SK-N-MC (cell line): Measurements from ENCODE around the gene POLDIP2.

Experiments used
- DNase-seq: peaks from one replicate; pipeline ENCODE4 v3.0.0-alpha.2; 2011; ENCODE audit warnings: low read depth, low spot score
- H3K27ac ChIP-seq: fragments of 200-600 bp; sonication (generic); 2 replicates; pipeline ENCODE4 v1.5.1; 2016; ENCODE audit warnings: mixed run types
- H3K36me3 ChIP-seq: fragments of 200-600 bp; sonication (generic); 2 replicates; pipeline ENCODE4 v1.6.1; 2017; ENCODE audit warnings: antibody characterized with exemption, low read length, mixed read lengths; ENCODE audit not compliant: insufficient read depth
- H3K4me3 ChIP-seq: fragments of 200-600 bp; sonication (generic); 2 replicates; pipeline ENCODE4 v1.5.1; 2016
- H3K9ac ChIP-seq: fragments of 200-600 bp; sonication (generic); 2 replicates; pipeline ENCODE4 v1.8.0; 2017; ENCODE audit warnings: mixed run types, mixed read lengths; ENCODE audit not compliant: insufficient read length
- H3K9me3 ChIP-seq: fragments of 200-600 bp; sonication (generic); 2 replicates; pipeline ENCODE4 v1.6.1; 2017; ENCODE audit warnings: low read depth, mild to moderate bottlenecking, antibody characterized with exemption, low read length, moderate library complexity, mixed read lengths
- EZH2 ChIP-seq: fragments of 200-600 bp; sonication (generic); IDR thresholded peaks from one replicate; pipeline ENCODE4 v1.6.1; 2017; ENCODE audit warnings: antibody characterized with exemption
- FOXP2 ChIP-seq: optimal IDR thresholded peaks from 2 replicates; pipeline ENCODE3; 2011; ENCODE audit warnings: mild to moderate bottlenecking, moderate library complexity; ENCODE audit not compliant: insufficient read depth; ENCODE audit errors: extremely low read length, control extremely low read depth
- POLR2AphosphoS5 ChIP-seq: IDR thresholded peaks from 2 replicates; pipeline ENCODE4 v1.6.1; 2012; ENCODE audit warnings: mild to moderate bottlenecking, low read depth, low read length, borderline replicate concordance

The POLDIP2 gene

GRCh38 chr17:28385037-28385400 is 27.7 kb upstream of the POLDIP2 start:
- no peak for DNase-seq
- no peak overlapping the region for H3K9ac ChIP-seq
- no peaks in the 10 kb centered on the region for H3K36me3 ChIP-seq
- no peak overlapping the region for H3K27ac ChIP-seq
- TF ChIP-seq EZH2, result no peak
- TF ChIP-seq FOXP2, result no peak
- TF ChIP-seq POLR2AphosphoS5, result no peak
- no peaks in the 10 kb centered on the region for H3K9me3 ChIP-seq
- H3K4me3 ChIP-seq, result no peak overlapping the region

GRCh38 chr17:28384281-28385036 is 27.1 kb upstream of the POLDIP2 start:
- TF ChIP-seq FOXP2 (no peak), EZH2 (no peak), POLR2AphosphoS5 (no peak)
- DNase-seq, result no peak
- no peaks in the 10 kb centered on the region for H3K36me3 ChIP-seq
- no peak overlapping the region for H3K27ac ChIP-seq
- no peak overlapping the region for H3K9ac ChIP-seq
- peak overlapping the region; percentile 40; the same call in 1 of the 2 replicates for H3K4me3 ChIP-seq
- H3K9me3 ChIP-seq, result no peaks in the 10 kb centered on the region

GRCh38 chr17:28381141-28381825 is 24.0 kb upstream of the POLDIP2 start:
- Histone ChIP-seq H3K27ac (no peak overlapping the region), H3K4me3 (no peak overlapping the region), H3K9me3 (no peaks in the 10 kb centered on the region), H3K36me3 (no peaks in the 10 kb centered on the region), H3K9ac (no peak overlapping the region)
- no peak for DNase-seq
- no peak for TF ChIP-seq POLR2AphosphoS5
- TF ChIP-seq FOXP2, result no peak
- TF ChIP-seq EZH2, result no peak

- no peak for DNase-seq
- Histone ChIP-seq H3K27ac (no peak overlapping the region), H3K9ac (no peak overlapping the region), H3K9me3 (no peaks in the 10 kb centered on the region), H3K36me3 (no peaks in the 10 kb centered on the region), H3K4me3 (no peak overlapping the region)
- TF ChIP-seq EZH2 (no peak), POLR2AphosphoS5 (no peak), FOXP2 (no peak)
These were observed 22.8 kb upstream of the POLDIP2 start for GRCh38 chr17:28379814-28380801.

GRCh38 chr17:28372945-28373274 is 15.6 kb upstream of the POLDIP2 start:
- Histone ChIP-seq H3K9me3 (no peaks in the 10 kb centered on the region), H3K36me3 (no peaks in the 10 kb centered on the region), H3K4me3 (no peak overlapping the region), H3K9ac (no peak overlapping the region), H3K27ac (no peak overlapping the region)
- no peak for DNase-seq
- TF ChIP-seq POLR2AphosphoS5, result no peak

- no peak overlapping the region for H3K9ac ChIP-seq
- DNase-seq, result no peak
- TF ChIP-seq FOXP2, result no peak
- no peak for TF ChIP-seq EZH2
- no peak for TF ChIP-seq POLR2AphosphoS5
- no peak overlapping the region for H3K27ac ChIP-seq
- H3K9me3 ChIP-seq, result no peaks in the 10 kb centered on the region
- H3K36me3 ChIP-seq, result no peaks in the 10 kb centered on the region
- H3K4me3 ChIP-seq, result peak overlapping the region; percentile 74
These were observed 15.0 kb upstream of the POLDIP2 start for GRCh38 chr17:28372203-28372944.

GRCh38 chr17:28371245-28372202 is 14.2 kb upstream of the POLDIP2 start, which contains the start of gene SARM1:
Gene SARM1, plus strand, starts transcription at chr17:28371694. Its CDS starts 339 bp downstream, at chr17:28372033.
- no peak within 1 kb of the TSS for H3K27ac ChIP-seq
- peak within 1 kb of the TSS; percentile 74 for H3K4me3 ChIP-seq
- H3K9me3 ChIP-seq, result no peaks in the 10 kb centered on the region
- peak; percentile 20 for DNase-seq
- H3K36me3 ChIP-seq, result no peaks in the 10 kb centered on the region
- no peak within 1 kb of the TSS for H3K9ac ChIP-seq
- TF ChIP-seq POLR2AphosphoS5 (no peak), FOXP2 (no peak), EZH2 (no peak)
